Transverse colon (tissue), 4 donors: ENCODE measurements around the gene CNTN4. TPM values are rescaled to one million over a fixed set of nuclear protein-coding genes. Genes with fewer than 3 reads are reported as not detected.

Experiments used
- DNase-seq: peaks from one replicate; pipeline ENCODE4 v3.0.0-alpha.2; 2019
- H3K27ac ChIP-seq, 4 donors: fragments of 200-600 bp; sonication (generic); 2 replicates each; pipeline ENCODE4 v1.5.1; 2016 to 2018; ENCODE audit warnings: inconsistent platforms in 4 of 4
- H3K27me3 ChIP-seq: fragments of 200-600 bp; sonication (generic); 2 replicates; pipeline ENCODE4 v1.5.1; 2017; ENCODE audit warnings: inconsistent platforms
- H3K36me3 ChIP-seq, 4 donors: fragments of 200-600 bp; sonication (generic); 2 replicates each; pipeline ENCODE4 v1.5.1; 2017 to 2019; ENCODE audit warnings: inconsistent platforms in 4 of 4
- H3K4me1 ChIP-seq, 4 donors: fragments of 200-600 bp; sonication (generic); 2 replicates each; pipeline ENCODE4 v1.5.1; 2017 to 2020; ENCODE audit warnings: inconsistent platforms in 4 of 4
- H3K4me3 ChIP-seq, 4 donors: fragments of 200-600 bp; sonication (generic); 1 replicate in 1 of 4; 2 replicates in 3 of 4; pipeline versions ENCODE4 v1.5.1 to v1.6.1; 2017 to 2019; ENCODE audit warnings: inconsistent platforms in 4 of 4
- H3K9me3 ChIP-seq, 2 donors: fragments of 200-600 bp; sonication (generic); 2 replicates each; pipeline ENCODE4 v1.5.1; 2017 to 2019; ENCODE audit warnings: inconsistent platforms in 2 of 2
- CTCF ChIP-seq, 5 experiments: fragments of 200-600 bp in 3 of 5; fragments of 450-650 bp in 2 of 5; sonication (generic) in 3 of 5; IDR thresholded peaks; 1 replicate in 2 of 5; 2 replicates in 3 of 5; pipeline ENCODE4 v1.5.1; 2016 to 2017; ENCODE audit warnings: antibody characterized with exemption in 5 of 5, inconsistent platforms in 3 of 5, mild to moderate bottlenecking in 2 of 5, moderate library complexity in 1 of 5
- EP300 ChIP-seq: sonication (generic); formaldehyde crosslinking; IDR thresholded peaks from one replicate; pipeline ENCODE4 v1.6.1; 2017; ENCODE audit warnings: antibody characterized with exemption, low read depth
- POLR2A ChIP-seq: fragments of 450-650 bp; IDR thresholded peaks from one replicate; pipeline ENCODE4 v1.6.1; 2016; ENCODE audit warnings: antibody characterized with exemption, mild to moderate bottlenecking, moderate library complexity
- POLR2AphosphoS5 ChIP-seq, 3 donors: sonication (generic); formaldehyde crosslinking; IDR thresholded peaks; one replicate each; pipeline ENCODE4 v1.6.1; 2016; ENCODE audit warnings: antibody characterized with exemption in 3 of 3
- WGBS, 2 donors: methylation state at CpG; one replicate each; pipeline ENCODE4 v1.1.5; 2018; ENCODE audit warnings: low coverage in 1 of 2; 5-methylcytosine and 5-hydroxymethylcytosine counted together
- in situ Hi-C, 4 donors: fragments of 200-750 bp; cut with MboI; loops; one replicate each; pipeline versions ENCODE4 v1.15.0 to v1.15.1; 2017; ENCODE audit warnings: low sequenced_read_pairs in 3 of 4, low pct_ligation_motif_present in 1 of 4, low pct_unique_long_range_greater_than_20kb in 1 of 4
- intact Hi-C: fragments of 100-400 bp; cut with DNase I; formaldehyde crosslinking; loops from one replicate; pipeline ENCODE4 v1.15.1; 2023; ENCODE audit warnings: low total_unique reads
- total RNA-seq, 4 donors: library from RNA; depleted of rRNA; stranded (reverse); fragments of >200 nt; gene quantifications; one replicate each; pipeline ENCODE4 v1.1.0, GENCODE V29; 2016

The CNTN4 gene
- total RNA-seq, 4 donors from 2014 or later, result 17.6 to 49.0 (median 17.8) TPM

GRCh38 chr3:2343031-2343682, 244.5 kb downstream of the CNTN4 start:
- H3K9me3 ChIP-seq, result no peaks in the 10 kb centered on the region
- H3K27ac ChIP-seq, result no peak overlapping the region
- 47 to 80% methylated on average over 3 to 5 of the region's 5 CpGs for WGBS, 2 donors
- H3K27me3 ChIP-seq, result no peaks in the 10 kb centered on the region
- H3K36me3 ChIP-seq, result no peaks in the 10 kb centered on the region
- TF ChIP-seq CTCF (IDR thresholded peaks at IDR 0.05), result no peak
- no peak for TF ChIP-seq EP300
- TF ChIP-seq POLR2AphosphoS5 (IDR thresholded peaks at IDR 0.05), result no peak
- no peak for TF ChIP-seq POLR2A
- in situ Hi-C loops (no loop called here), intact Hi-C loops (no loop called here)
- H3K4me1 ChIP-seq, result no peaks in the 10 kb centered on the region
- H3K4me3 ChIP-seq, result no peak overlapping the region
- peak; percentile 21 for DNase-seq

GRCh38 chr3:2352134-2352762, 253.6 kb downstream of the CNTN4 start:
- Histone ChIP-seq H3K9me3 (no peaks in the 10 kb centered on the region), H3K4me1 (no peaks in the 10 kb centered on the region), H3K4me3 (no peak overlapping the region), H3K27me3 (no peaks in the 10 kb centered on the region), H3K27ac (no peak overlapping the region), H3K36me3 (no peaks in the 10 kb centered on the region)
- TF ChIP-seq POLR2AphosphoS5 (IDR thresholded peaks at IDR 0.05), result no peak
- TF ChIP-seq CTCF (IDR thresholded peaks at IDR 0.05), result no peak
- no peak for TF ChIP-seq POLR2A
- TF ChIP-seq EP300, result no peak
- in situ Hi-C loops (no loop called here), intact Hi-C loops (no loop called here)
- WGBS, 2 donors, result 93% methylated on average over 28 of the region's 28 CpGs; no CpG with 5 or more reads in 1 of the 2 donors
- no peak for DNase-seq

GRCh38 chr3:2354702-2355101, 256.0 kb downstream of the CNTN4 start:
- WGBS, 2 donors, result 14 to 22% methylated on average over 1 of the region's 1 CpG
- H3K27me3 ChIP-seq, result no peaks in the 10 kb centered on the region
- H3K9me3 ChIP-seq, result no peaks in the 10 kb centered on the region
- H3K27ac ChIP-seq, result no peak overlapping the region
- no peaks in the 10 kb centered on the region for H3K36me3 ChIP-seq
- intact Hi-C loops, result no loop called here
- no peak for TF ChIP-seq EP300
- no peak for TF ChIP-seq POLR2AphosphoS5 (IDR thresholded peaks at IDR 0.05)
- TF ChIP-seq POLR2A, result no peak
- TF ChIP-seq CTCF (IDR thresholded peaks at IDR 0.05), result no peak
- H3K4me1 ChIP-seq, result no peaks in the 10 kb centered on the region
- in situ Hi-C loops, result no loop called here
- DNase-seq, result no peak
- H3K4me3 ChIP-seq, result no peak overlapping the region

GRCh38 chr3:2356298-2356950, 257.8 kb downstream of the CNTN4 start:
- H3K4me1 ChIP-seq, result no peaks in the 10 kb centered on the region
- in situ Hi-C loops, result no loop called here
- TF ChIP-seq POLR2AphosphoS5 (IDR thresholded peaks at IDR 0.05), result no peak
- no peak for TF ChIP-seq POLR2A
- no peak for TF ChIP-seq CTCF (IDR thresholded peaks at IDR 0.05)
- TF ChIP-seq EP300, result no peak

More at GRCh38 chr3:2356298-2356950, 257.8 kb downstream of the CNTN4 start:
- 87 to 88% methylated on average over 3 of the region's 3 CpGs for WGBS, 2 donors
- Histone ChIP-seq H3K9me3 (no peaks in the 10 kb centered on the region), H3K4me3 (no peak overlapping the region), H3K36me3 (no peaks in the 10 kb centered on the region), H3K27me3 (no peaks in the 10 kb centered on the region), H3K27ac (no peak overlapping the region)
- no peak for DNase-seq
- intact Hi-C loops, result no loop called here
